HUES64 (cell line): Measurements from ENCODE around the gene C17orf114.

ENCODE experiments used
- H3K27ac ChIP-seq: 2 replicates; pipeline ENCODE4 v1.7.0; 2013; ENCODE audit warnings: low read depth, low read length, inconsistent platforms
- H3K27me3 ChIP-seq: 2 replicates; pipeline ENCODE4 v1.6.1; 2013; ENCODE audit warnings: mild to moderate bottlenecking, low read length; ENCODE audit not compliant: insufficient read depth
- H3K36me3 ChIP-seq: 2 replicates; pipeline ENCODE4 v1.6.1; 2013; ENCODE audit warnings: mild to moderate bottlenecking, low read length; ENCODE audit not compliant: insufficient read depth
- H3K4me1 ChIP-seq: 2 replicates; pipeline ENCODE4 v1.6.1; 2013; ENCODE audit warnings: mild to moderate bottlenecking, low read length, moderate library complexity; ENCODE audit not compliant: insufficient read depth
- H3K4me3 ChIP-seq: 2 replicates; pipeline ENCODE4 v1.5.1; 2013; ENCODE audit warnings: mild to moderate bottlenecking, low read length, moderate library complexity
- H3K9ac ChIP-seq: 2 replicates; pipeline ENCODE4 v1.6.1; 2013; ENCODE audit warnings: mild to moderate bottlenecking, low read depth, low read length
- H3K9me3 ChIP-seq: 2 replicates; pipeline ENCODE4 v1.6.1; 2013; ENCODE audit warnings: low read depth, low read length; ENCODE audit not compliant: insufficient read depth
- WGBS: fragments of 150-250, 120-280 bp; methylation state at CpG from one replicate; pipeline ENCODE4 v1.1.7; 2013; ENCODE audit warnings: missing lambda C conversion rate; 5-methylcytosine and 5-hydroxymethylcytosine counted together

Gene C17orf114

DNA sequence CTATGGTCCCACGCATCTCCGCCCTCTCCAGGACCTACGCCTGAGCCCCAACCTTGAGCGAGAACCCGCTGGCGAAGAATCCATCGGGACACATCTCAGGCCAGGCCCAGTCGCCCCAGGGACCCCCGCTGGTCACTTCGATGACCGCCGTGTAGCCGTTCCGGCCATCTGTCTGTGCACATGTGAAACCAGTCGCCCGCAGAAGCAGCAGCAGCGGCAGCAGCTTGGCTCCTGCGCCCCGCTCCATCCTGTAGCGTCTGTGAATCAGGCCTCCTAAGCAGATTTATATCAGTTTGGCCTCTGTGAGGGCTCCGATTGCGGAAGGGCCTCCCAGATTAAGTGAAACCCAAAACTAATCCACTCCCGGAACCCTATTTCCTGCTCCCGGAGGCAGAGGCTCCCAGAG, 16.0 kb downstream of the C17orf114 start, which contains the start of gene VMO1:
Gene VMO1, minus strand, starts transcription at position 259 of the 406 bp plus-strand sequence. Its CDS starts 12 bp downstream, at position 247.
- H3K9ac ChIP-seq, result no peak within 1 kb of the TSS; the same call in 1 of the 2 replicates
- no peaks in the 10 kb centered on the region for H3K9me3 ChIP-seq
- H3K4me1 ChIP-seq, result peaks cover 14% of the 10 kb centered on the region
- H3K36me3 ChIP-seq, result no peaks in the 10 kb centered on the region
- H3K4me3 ChIP-seq, result no peak within 1 kb of the TSS
- 60% methylated on average over 22 of the region's 24 CpGs for WGBS
- H3K27ac ChIP-seq, result no peak within 1 kb of the TSS; the same call in 1 of the 2 replicates
- peaks cover 85% of the 10 kb centered on the region for H3K27me3 ChIP-seq

- peaks cover 14% of the 10 kb centered on the region for H3K4me1 ChIP-seq
- no peak overlapping the region for H3K4me3 ChIP-seq
- WGBS, result 73% methylated on average over 61 of the region's 61 CpGs
- no peak overlapping the region for H3K27ac ChIP-seq
- no peaks in the 10 kb centered on the region for H3K9me3 ChIP-seq
- H3K36me3 ChIP-seq, result no peaks in the 10 kb centered on the region
- H3K9ac ChIP-seq, result no peak overlapping the region; the same call in 1 of the 2 replicates
- peaks cover 79% of the 10 kb centered on the region for H3K27me3 ChIP-seq
Observed at GRCh38 chr17:4785311-4786105, 16.6 kb downstream of the C17orf114 start.

DNA sequence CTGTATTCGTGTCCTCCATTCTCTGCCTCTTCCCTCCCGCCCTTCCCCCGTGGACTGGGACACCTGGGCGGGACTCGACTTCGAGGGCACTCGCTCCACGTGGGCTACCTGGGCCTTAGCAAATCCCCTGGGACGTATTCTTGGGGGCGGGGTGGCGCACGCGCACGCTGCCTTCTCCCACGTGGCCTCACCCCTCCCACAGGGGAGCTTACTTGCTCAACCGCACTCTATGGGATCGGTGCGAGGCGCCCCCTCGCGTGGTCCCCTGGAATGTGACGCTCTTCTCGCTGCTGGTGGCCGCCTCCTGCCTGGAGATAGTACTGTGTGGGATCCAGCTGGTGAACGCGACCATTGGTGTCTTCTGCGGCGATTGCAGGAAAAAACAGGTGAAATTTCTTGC, 19.5 kb downstream of the C17orf114 start:
- no peak overlapping the region for H3K4me3 ChIP-seq
- WGBS, result 66% methylated on average over 28 of the region's 28 CpGs
- peaks cover 53% of the 10 kb centered on the region for H3K27me3 ChIP-seq
- no peak overlapping the region for H3K9ac ChIP-seq
- H3K4me1 ChIP-seq, result peaks cover 9% of the 10 kb centered on the region; the same call in 1 of the 2 replicates
- H3K36me3 ChIP-seq, result no peaks in the 10 kb centered on the region
- H3K27ac ChIP-seq, result no peak overlapping the region
- H3K9me3 ChIP-seq, result no peaks in the 10 kb centered on the region

DNA sequence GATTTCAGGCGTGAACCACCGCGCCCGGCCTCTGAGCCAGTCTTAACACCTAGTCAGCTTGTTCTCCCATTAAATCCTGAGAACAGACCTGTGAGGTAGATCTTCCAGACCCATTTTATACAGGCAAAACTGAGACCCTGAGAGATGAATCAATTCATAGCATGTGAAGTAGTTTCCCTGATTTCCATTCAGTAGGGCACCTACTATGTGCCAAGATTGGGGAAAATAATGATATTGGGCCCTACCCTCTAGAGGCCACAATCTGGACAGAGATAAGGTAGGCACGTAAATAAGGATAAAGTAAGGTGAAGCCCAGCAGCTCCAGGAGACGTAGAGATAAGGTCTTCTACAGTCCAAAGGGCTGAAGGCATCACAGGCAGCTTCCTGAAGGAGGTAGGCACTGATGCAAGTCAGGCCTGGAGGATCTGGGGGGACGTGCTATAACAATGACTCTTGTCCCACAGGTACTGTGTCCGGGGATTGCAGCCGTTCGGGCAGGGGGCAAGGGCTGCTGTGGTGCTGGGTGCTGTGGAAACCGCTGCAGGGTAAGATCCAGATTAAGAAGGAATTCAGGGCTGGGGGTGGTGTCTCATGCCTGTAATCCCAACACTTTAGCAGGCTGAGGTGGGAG, 21.7 kb downstream of the C17orf114 start:
- no peaks in the 10 kb centered on the region for H3K9me3 ChIP-seq
- no peaks in the 10 kb centered on the region for H3K4me1 ChIP-seq
- H3K4me3 ChIP-seq, result no peak overlapping the region
- H3K27ac ChIP-seq, result no peak overlapping the region
- no peaks in the 10 kb centered on the region for H3K36me3 ChIP-seq
- H3K27me3 ChIP-seq, result peaks cover 32% of the 10 kb centered on the region
- WGBS, result 86% methylated on average over 11 of the region's 11 CpGs
- no peak overlapping the region for H3K9ac ChIP-seq

GRCh38 chr17:4777969-4778760, 24.0 kb downstream of the C17orf114 start:
- Histone ChIP-seq H3K27me3 (peaks cover 11% of the 10 kb centered on the region), H3K4me3 (no peak overlapping the region), H3K27ac (no peak overlapping the region), H3K4me1 (no peaks in the 10 kb centered on the region), H3K36me3 (no peaks in the 10 kb centered on the region), H3K9ac (no peak overlapping the region), H3K9me3 (no peaks in the 10 kb centered on the region)
- 89% methylated on average over 9 of the region's 9 CpGs for WGBS

- WGBS, result 80% methylated on average over 10 of the region's 10 CpGs
- no peak overlapping the region for H3K27ac ChIP-seq
- no peaks in the 10 kb centered on the region for H3K27me3 ChIP-seq
- no peaks in the 10 kb centered on the region for H3K4me1 ChIP-seq
- no peak overlapping the region for H3K4me3 ChIP-seq
- no peak overlapping the region for H3K9ac ChIP-seq
- H3K36me3 ChIP-seq, result no peaks in the 10 kb centered on the region
- H3K9me3 ChIP-seq, result no peaks in the 10 kb centered on the region
Observed at GRCh38 chr17:4772235-4772613, 29.9 kb downstream of the C17orf114 start.

GRCh38 chr17:4771519-4772234, 30.5 kb downstream of the C17orf114 start, which contains the start of gene TM4SF5:
Gene TM4SF5, plus strand, starts transcription at chr17:4771886. Its CDS starts 37 bp downstream, at chr17:4771923.
- WGBS, result 86% methylated on average over 13 of the region's 13 CpGs

DNA sequence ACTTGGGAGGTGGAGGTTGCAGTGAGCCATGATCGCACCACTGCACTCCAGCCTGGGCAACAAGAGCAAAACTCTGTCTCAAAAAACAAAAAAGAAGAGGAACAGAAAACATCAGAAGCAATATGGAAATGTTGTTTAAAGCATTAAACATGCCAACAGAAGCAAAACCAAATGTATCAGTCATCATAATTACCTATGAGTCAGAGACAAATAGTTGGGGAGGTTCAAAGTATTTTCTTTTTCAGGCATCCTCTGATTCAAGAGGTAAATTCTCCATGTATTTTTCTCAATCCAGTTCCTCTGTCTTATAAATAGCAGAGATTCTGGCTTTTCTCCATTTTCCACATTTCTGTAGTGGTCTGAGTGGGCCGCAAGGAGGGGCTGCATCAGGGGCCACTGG, 32.5 kb downstream of the C17orf114 start:
- H3K9ac ChIP-seq, result no peak overlapping the region
- H3K27me3 ChIP-seq, result no peaks in the 10 kb centered on the region
- H3K36me3 ChIP-seq, result no peaks in the 10 kb centered on the region
- WGBS, result 97% methylated on average over 2 of the region's 2 CpGs
- H3K4me3 ChIP-seq, result no peak overlapping the region
- H3K9me3 ChIP-seq, result no peaks in the 10 kb centered on the region
- H3K4me1 ChIP-seq, result no peaks in the 10 kb centered on the region
- no peak overlapping the region for H3K27ac ChIP-seq

More at GRCh38 chr17:4771519-4772234, 30.5 kb downstream of the C17orf114 start, which contains the start of gene TM4SF5:
- H3K36me3 ChIP-seq, result no peaks in the 10 kb centered on the region
- H3K9ac ChIP-seq, result no peak within 1 kb of the TSS
- no peak within 1 kb of the TSS for H3K4me3 ChIP-seq
- no peaks in the 10 kb centered on the region for H3K27me3 ChIP-seq
- no peaks in the 10 kb centered on the region for H3K9me3 ChIP-seq
- no peak within 1 kb of the TSS for H3K27ac ChIP-seq
- no peaks in the 10 kb centered on the region for H3K4me1 ChIP-seq

DNA sequence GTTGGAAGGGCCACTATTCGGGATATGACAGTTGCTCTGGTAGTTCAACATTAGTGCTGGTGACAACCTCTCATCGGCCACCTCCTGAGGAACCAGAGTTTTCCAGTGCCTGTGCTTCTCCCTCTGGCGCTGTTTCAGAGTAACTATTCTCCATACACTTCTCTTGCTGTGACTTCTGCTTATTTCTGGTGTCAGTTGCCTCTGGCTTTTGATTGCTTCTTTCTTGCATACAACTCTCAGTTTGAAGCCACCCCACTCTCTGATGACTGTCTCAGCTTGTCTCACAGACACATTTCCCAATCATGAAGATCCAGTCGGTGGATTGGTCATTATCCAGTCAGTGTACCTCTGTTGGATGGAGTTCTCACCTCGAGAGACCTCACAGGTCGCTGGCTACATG, 33.8 kb downstream of the C17orf114 start:
- H3K9me3 ChIP-seq, result no peaks in the 10 kb centered on the region
- H3K4me1 ChIP-seq, result no peaks in the 10 kb centered on the region
- H3K36me3 ChIP-seq, result no peaks in the 10 kb centered on the region
- H3K9ac ChIP-seq, result no peak overlapping the region
- no peaks in the 10 kb centered on the region for H3K27me3 ChIP-seq
- no peak overlapping the region for H3K4me3 ChIP-seq
- WGBS, result 90% methylated on average over 6 of the region's 6 CpGs
- H3K27ac ChIP-seq, result no peak overlapping the region

DNA sequence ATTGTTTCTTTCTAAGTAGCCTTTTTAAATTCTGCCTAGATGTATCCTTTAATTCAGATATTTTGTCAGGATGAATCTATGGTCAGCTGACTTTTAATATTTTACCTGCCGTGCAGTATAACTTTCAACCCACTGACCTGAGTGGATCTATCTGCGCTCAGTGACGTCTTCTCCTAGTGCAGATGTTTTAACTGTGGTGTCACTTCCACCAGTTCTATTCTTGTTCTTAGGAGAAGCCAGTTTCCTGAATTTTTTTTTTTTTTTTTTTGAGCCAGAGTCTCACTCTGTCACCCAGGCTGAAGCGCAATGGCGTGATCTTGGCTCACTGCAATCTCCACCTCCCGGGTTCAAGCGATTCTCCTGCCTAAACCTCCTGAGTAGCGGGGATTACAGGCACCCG, 35.4 kb downstream of the C17orf114 start:
- no peak overlapping the region for H3K4me3 ChIP-seq
- 97% methylated on average over 9 of the region's 9 CpGs for WGBS
- no peaks in the 10 kb centered on the region for H3K27me3 ChIP-seq
- no peaks in the 10 kb centered on the region for H3K9me3 ChIP-seq
- no peaks in the 10 kb centered on the region for H3K4me1 ChIP-seq
- no peaks in the 10 kb centered on the region for H3K36me3 ChIP-seq
- no peak overlapping the region for H3K27ac ChIP-seq
- no peak overlapping the region for H3K9ac ChIP-seq
